Endodermal cell (in vitro differentiated cells): ENCODE results near the gene IKBIP. TPM values are rescaled to one million over a fixed set of nuclear protein-coding genes. Genes with fewer than 3 reads are reported as not detected.

ENCODE experiments used
- DNase-seq: peaks from one replicate; pipeline ENCODE4 v3.0.0-alpha.2; 2017
- H3K27ac ChIP-seq: 2 replicates; pipeline ENCODE4 v1.5.1; 2013; ENCODE audit warnings: mild to moderate bottlenecking, low read depth, low read length, moderate library complexity
- H3K27me3 ChIP-seq: 2 replicates; pipeline ENCODE4 v1.6.1; 2013; ENCODE audit warnings: mild to moderate bottlenecking, low read length, moderate library complexity; ENCODE audit not compliant: insufficient read depth, control insufficient read depth, poor library complexity, severe bottlenecking
- H3K36me3 ChIP-seq: 2 replicates; pipeline ENCODE4 v1.7.0; 2013; ENCODE audit warnings: mild to moderate bottlenecking, low read length, moderate library complexity; ENCODE audit not compliant: control insufficient read depth, insufficient read depth
- H3K4me1 ChIP-seq: one replicate; pipeline ENCODE4 v1.7.0; 2013; ENCODE audit warnings: low read length; ENCODE audit not compliant: control insufficient read depth, insufficient read depth
- H3K4me3 ChIP-seq: 2 replicates; pipeline ENCODE4 v1.5.1; 2013; ENCODE audit warnings: mild to moderate bottlenecking, low read length, moderate library complexity
- H3K9ac ChIP-seq: 2 replicates; pipeline ENCODE4 v1.6.1; 2013; ENCODE audit warnings: mild to moderate bottlenecking, low read length, moderate library complexity; ENCODE audit not compliant: poor library complexity, severe bottlenecking; ENCODE audit errors: extremely low read depth
- H3K9me3 ChIP-seq: 2 replicates; pipeline ENCODE4 v1.6.1; 2013; ENCODE audit warnings: mild to moderate bottlenecking, low read length, moderate library complexity; ENCODE audit not compliant: control insufficient read depth
- H3K27ac Mint-ChIP-seq: 2 replicates; pipeline ENCODE4 v1.8.0; 2020; ENCODE audit warnings: mixed read lengths
- H3K27me3 Mint-ChIP-seq: 2 replicates; pipeline ENCODE4 v1.8.0; 2021; ENCODE audit warnings: mild to moderate bottlenecking, mixed read lengths; ENCODE audit not compliant: insufficient read depth
- H3K36me3 Mint-ChIP-seq: 2 replicates; pipeline ENCODE4 v1.8.0; 2020; ENCODE audit warnings: low read depth, mixed read lengths
- H3K4me1 Mint-ChIP-seq: 2 replicates; pipeline ENCODE4 v1.8.0; 2020; ENCODE audit warnings: mixed read lengths
- H3K4me3 Mint-ChIP-seq: 2 replicates; pipeline ENCODE4 v1.8.0; 2020; ENCODE audit warnings: mild to moderate bottlenecking, moderate library complexity, mixed read lengths
- H3K9me3 Mint-ChIP-seq: 2 replicates; pipeline ENCODE4 v1.8.0; 2020; ENCODE audit warnings: mild to moderate bottlenecking, mixed read lengths
- WGBS, 2 experiments: methylation state at CpG; one replicate each; pipeline versions ENCODE4 v1.1.5 to v1.1.7; 2013; ENCODE audit warnings: missing lambda C conversion rate in 2 of 2, mixed read lengths in 1 of 2; ENCODE audit not compliant: insufficient coverage in 1 of 2, insufficient read length in 1 of 2; 5-methylcytosine and 5-hydroxymethylcytosine counted together
- total RNA-seq, 2 donors: library from RNA; stranded (reverse); fragmentation: NEBNext Ultra II Directional in 1 of 2; extraction: Animal tissue kit (Norgen Biotek cat#: 25700) in 1 of 2; gene quantifications; 2 replicates in 1 of 2; 3 replicates in 1 of 2; pipeline ENCODE4 v1.2.1, GENCODE V29; 2021
- TF ChIP-seq, protein P1 (sequence below): fragments of 200-600 bp; sonication (generic); conservative IDR thresholded peaks from 2 replicates; pipeline ENCODE4 v1.5.0; 2021; ENCODE audit warnings: antibody characterized with exemption, mild to moderate bottlenecking

IKBIP gene
- total RNA-seq, 2 donors from 2014 or later = 10.6 to 16.3 TPM

GRCh38 chr12:98595243-98595988, 49.2 kb downstream of the IKBIP start:
- Histone ChIP-seq H3K36me3 (peaks cover 54% of the 10 kb centered on the region), H3K27me3 (no peaks in the 10 kb centered on the region), H3K4me1 (no peaks in the 10 kb centered on the region), H3K9me3 (no peaks in the 10 kb centered on the region), H3K9ac (peak overlapping the region; percentile 94), H3K27ac (no peak overlapping the region), H3K4me3 (peak overlapping the region; percentile 91)
- peak; percentile 17 for DNase-seq
- Mint-ChIP-seq H3K27me3 (no peaks in the 10 kb centered on the region), H3K4me1 (peaks cover 12% of the 10 kb centered on the region), H3K4me3 (peak overlapping the region; percentile 86), H3K36me3 (peaks cover 52% of the 10 kb centered on the region), H3K27ac (peak overlapping the region; percentile 95), H3K9me3 (no peaks in the 10 kb centered on the region)
- WGBS, 2 experiments = 90 to 100% methylated on average over 2 to 3 of the region's 3 CpGs
- TF ChIP-seq, protein P1, sequence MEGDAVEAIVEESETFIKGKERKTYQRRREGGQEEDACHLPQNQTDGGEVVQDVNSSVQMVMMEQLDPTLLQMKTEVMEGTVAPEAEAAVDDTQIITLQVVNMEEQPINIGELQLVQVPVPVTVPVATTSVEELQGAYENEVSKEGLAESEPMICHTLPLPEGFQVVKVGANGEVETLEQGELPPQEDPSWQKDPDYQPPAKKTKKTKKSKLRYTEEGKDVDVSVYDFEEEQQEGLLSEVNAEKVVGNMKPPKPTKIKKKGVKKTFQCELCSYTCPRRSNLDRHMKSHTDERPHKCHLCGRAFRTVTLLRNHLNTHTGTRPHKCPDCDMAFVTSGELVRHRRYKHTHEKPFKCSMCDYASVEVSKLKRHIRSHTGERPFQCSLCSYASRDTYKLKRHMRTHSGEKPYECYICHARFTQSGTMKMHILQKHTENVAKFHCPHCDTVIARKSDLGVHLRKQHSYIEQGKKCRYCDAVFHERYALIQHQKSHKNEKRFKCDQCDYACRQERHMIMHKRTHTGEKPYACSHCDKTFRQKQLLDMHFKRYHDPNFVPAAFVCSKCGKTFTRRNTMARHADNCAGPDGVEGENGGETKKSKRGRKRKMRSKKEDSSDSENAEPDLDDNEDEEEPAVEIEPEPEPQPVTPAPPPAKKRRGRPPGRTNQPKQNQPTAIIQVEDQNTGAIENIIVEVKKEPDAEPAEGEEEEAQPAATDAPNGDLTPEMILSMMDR = no peak

- Histone ChIP-seq H3K9me3 (no peaks in the 10 kb centered on the region), H3K27ac (peak overlapping the region; percentile 83), H3K27me3 (no peaks in the 10 kb centered on the region), H3K4me1 (no peaks in the 10 kb centered on the region), H3K9ac (peak overlapping the region; percentile 94), H3K36me3 (peaks cover 42% of the 10 kb centered on the region), H3K4me3 (peak overlapping the region; percentile 91)
- TF ChIP-seq, protein P1 = no peak
- Mint-ChIP-seq H3K4me3 (peak overlapping the region; percentile 86), H3K4me1 (peaks cover 12% of the 10 kb centered on the region), H3K27ac (peak overlapping the region; percentile 95), H3K36me3 (peaks cover 42% of the 10 kb centered on the region), H3K27me3 (no peaks in the 10 kb centered on the region), H3K9me3 (no peaks in the 10 kb centered on the region)
- WGBS, 2 experiments = 0% methylated on average over 9 to 35 of the region's 35 CpGs
- peak; percentile 45 for DNase-seq
Observed at GRCh38 chr12:98594050-98594835, 50.3 kb downstream of the IKBIP start.

DNA sequence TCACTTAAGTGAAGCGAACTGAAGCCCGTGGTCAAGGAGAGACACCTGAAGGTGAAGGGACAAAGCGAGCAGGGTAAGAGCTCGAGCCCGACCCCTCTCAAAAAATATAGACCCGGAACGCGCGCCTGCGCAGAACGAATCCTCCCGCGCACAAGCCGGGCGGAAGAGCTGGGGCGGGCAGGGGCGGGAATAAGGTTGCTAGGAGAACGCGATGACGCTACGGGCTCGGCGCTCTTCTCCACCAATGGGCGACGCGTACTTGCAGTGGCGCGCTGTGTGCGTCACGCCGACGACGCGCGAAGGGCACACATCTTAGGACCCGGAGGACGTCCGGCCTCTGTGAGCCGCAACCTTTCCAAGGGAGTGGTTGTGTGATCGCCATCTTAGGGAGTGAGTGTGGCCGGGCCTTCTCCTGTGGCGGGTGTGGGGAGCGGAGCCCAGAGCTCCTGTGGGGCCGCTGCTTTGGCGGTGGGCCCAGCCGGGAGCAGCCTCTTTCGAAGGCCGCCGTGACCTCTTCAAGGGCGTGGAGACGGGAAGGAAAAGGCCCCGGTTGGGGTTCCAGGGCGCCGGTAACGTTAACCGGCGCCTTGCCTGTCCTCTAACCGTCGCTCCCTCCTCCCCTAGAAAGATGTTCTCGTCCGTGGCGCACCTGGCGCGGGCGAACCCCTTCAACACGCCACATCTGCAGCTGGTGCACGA, 51.1 kb downstream of the IKBIP start, which contains the start of gene SLC25A3:
Gene SLC25A3 (plus strand): TSS at position 336 of the 699 bp plus-strand sequence. CDS start 293 bp downstream, at position 629.
- Histone ChIP-seq H3K4me3 (peak within 1 kb of the TSS; percentile 91), H3K36me3 (peaks cover 35% of the 10 kb centered on the region), H3K27me3 (no peaks in the 10 kb centered on the region), H3K9ac (peak within 1 kb of the TSS; percentile 94), H3K4me1 (no peaks in the 10 kb centered on the region), H3K27ac (peak within 1 kb of the TSS; percentile 83), H3K9me3 (no peaks in the 10 kb centered on the region)
- TF ChIP-seq, protein P1 = no peak
- Mint-ChIP-seq H3K36me3 (peaks cover 38% of the 10 kb centered on the region), H3K4me3 (peak within 1 kb of the TSS; percentile 86), H3K27ac (peak within 1 kb of the TSS; percentile 95), H3K4me1 (peaks cover 12% of the 10 kb centered on the region), H3K27me3 (no peaks in the 10 kb centered on the region), H3K9me3 (no peaks in the 10 kb centered on the region)
- 0% methylated on average over 18 to 67 of the region's 67 CpGs for WGBS, 2 experiments
- DNase-seq = peak; percentile 99
